SHP77 treated with DMSO at 0.1 percent for 48 hours (cell line): ENCODE results near the gene MAGT1.
"Not testable (repeated sequence)": the region's sequence is repeated elsewhere in the genome, so short reads cannot be mapped to it uniquely, and the experiment has no call there.

Source experiments
- DNase-seq: peaks from one replicate; lab custom pipeline; 2025; lab: John Stamatoyannopoulos, UW

The MAGT1 gene

GRCh38 chrX:77831544-77831943 lies 63.7 kb downstream of the MAGT1 start:
- not testable (repeated sequence) for DNase-seq

DNA sequence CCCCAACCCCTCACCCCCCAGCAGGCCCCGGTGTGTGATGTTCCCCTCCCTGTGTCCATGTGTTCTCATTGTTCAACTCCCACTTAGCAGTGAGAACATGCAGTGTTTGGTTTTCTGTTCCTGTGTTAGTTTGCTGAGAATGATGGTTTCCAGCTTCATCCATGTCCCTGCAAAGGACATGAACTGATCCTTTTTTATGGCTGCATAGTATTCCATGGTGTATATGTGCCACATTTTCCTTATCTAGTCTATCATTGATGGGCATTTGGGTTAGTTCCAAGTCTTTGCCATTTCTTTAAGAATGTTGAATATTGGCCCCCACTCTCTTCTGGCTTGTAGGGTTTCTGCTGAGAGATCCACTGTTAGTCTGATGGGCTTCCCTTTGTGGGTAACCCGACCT lies 73.2 kb downstream of the MAGT1 start:
- DNase-seq = not testable (repeated sequence)

GRCh38 chrX:77820091-77820727 lies 75.0 kb downstream of the MAGT1 start:
- no peak for DNase-seq

- DNase-seq = no peak
These were observed 81.0 kb downstream of the MAGT1 start for GRCh38 chrX:77814210-77814609.

- DNase-seq = no peak
These were observed 93.0 kb downstream of the MAGT1 start for GRCh38 chrX:77802201-77802600.

DNA sequence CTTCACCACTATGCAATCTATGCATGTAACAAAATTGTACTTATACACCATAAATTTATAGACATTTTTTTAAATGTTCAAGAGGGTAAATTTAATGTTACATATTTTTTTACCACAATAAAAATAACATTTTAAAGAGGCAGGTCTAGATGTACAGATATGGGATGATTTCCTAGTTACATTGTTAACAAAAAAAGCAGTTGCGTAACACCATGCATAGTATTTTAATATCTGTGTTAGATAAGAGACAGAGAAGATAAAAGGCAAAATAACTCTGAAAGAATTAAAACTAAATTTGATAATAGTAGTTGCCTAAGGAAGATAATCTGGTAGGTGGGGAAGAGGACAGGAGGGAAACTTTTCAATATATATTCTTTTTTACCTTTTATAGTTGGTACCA lies 100.1 kb downstream of the MAGT1 start:
- DNase-seq = no peak

DNA sequence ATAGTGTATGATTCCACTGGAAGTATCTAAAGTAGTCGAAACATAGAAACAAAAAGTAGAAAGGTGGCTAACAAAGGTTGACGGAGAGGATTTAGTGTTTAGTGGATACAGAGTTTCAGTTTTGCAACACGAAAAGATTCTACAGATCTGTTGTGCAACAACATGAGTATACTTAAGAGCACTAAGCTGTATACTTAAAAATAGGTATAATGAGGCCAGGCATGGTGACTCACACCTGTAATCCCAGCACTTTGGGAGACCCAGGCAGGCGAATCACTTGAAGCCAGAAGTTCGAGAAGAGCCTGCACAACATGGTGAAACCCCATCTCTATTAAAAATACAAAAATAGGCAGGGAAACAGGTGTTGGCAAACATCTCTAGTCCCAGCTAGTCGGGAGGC lies 101.3 kb downstream of the MAGT1 start:
- DNase-seq = no peak

DNA sequence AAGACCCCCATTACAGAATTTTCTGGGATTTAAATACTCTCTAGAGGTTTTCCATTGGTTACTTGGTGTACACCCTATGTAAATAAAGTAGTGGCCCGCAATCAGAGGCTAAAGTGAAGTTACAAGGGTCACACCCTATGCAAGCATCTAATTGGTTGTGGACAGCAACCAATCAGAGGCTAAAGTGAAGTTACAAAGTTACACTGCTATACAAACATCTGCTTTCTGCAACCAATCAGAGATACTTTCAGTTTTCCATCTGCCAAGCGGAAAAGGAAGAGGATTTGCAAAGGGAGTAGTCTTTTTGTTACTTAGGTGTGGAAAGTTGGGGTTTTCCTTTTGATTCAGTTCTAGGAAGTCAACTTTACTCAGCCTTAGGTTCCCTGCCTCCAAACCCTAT lies 107.2 kb downstream of the MAGT1 start:
- DNase-seq = peak; percentile 4

- DNase-seq = no peak
These were observed 108.9 kb downstream of the MAGT1 start for GRCh38 chrX:77786365-77786680.

DNA sequence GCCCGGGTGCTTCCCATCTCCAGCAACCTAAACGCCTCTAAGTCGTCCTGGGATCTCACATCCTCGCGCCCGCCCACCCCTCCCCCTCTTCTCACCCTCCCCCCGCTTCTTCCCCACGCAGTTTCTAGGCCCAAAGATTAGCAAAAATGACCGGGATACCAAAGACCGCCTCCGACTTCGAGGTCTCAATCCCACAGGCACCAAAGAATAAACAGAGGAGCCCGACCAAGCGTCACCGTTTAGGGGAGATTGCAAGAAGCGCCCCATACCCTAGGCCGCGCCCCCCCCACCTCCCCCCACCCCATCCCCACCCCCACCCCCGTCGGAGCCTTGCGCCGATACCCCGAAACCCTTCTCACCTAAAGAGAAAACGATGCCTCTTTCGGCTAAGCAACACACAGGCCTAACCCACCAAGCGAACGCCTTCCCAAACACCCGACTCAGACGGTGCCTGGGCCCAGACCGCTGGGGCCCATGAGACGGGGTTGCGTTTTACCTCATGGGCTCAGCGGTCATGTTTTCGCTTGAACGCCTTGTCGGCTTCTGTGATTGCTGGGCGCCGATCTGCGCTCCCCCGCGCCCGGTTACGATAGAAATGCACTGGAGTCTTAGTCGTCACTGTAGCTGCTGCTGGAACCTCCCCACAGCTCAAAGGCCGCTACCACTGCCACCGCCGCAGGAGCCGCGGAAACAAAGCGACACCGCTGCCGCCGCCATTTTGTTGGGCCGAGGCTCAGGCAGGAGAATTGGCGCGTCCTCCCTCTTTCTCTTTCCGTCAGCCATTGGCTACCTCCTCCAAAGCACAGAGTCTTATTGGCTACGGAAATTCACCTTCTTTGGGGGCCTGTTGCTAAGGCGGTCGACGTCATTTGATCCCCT lies 109.5 kb downstream of the MAGT1 start, which contains the start of gene ATRX:
Gene ATRX, minus strand, starts transcription at position 731 of the 879 bp plus-strand sequence. Its CDS starts 215 bp downstream, at position 516.
- DNase-seq = peak; percentile 52

DNA sequence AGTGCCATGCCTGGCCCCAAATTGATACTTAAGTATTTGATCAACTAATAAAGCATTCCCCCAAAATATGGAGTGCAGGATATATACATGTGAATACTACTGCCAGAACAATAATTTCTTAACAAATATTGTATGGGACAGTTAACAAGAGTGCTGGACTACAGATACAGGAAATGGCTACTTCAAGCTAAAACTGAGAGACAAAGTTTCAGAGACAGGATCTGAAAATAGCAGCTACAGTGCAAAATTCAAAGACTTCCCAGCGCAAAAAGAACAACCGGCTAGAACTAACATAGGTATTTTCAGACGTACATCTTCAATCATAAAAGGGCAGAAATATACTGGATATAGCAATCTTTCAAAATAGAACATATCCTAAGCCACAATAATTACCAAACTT lies 115.5 kb downstream of the MAGT1 start:
- no peak for DNase-seq

- DNase-seq = no peak
These were observed 118.6 kb downstream of the MAGT1 start for GRCh38 chrX:77776659-77777058.
